ENCODE results near the gene RSPO3. TPM values are rescaled to one million over a fixed set of nuclear protein-coding genes. Genes with fewer than 3 reads are reported as not detected.
A peak's percentile ranks its signal among the peaks of the same experiment; 100 is the strongest.

Gene RSPO3
- polyA plus RNA-seq (2012; ENCODE audit: missing spikeins), result not detected

GRCh38 chr6:127118298-127119101 lies at the start of gene RSPO3:
TSS of gene RSPO3 (plus strand) at chr6:127118671. CDS start at chr6:127119193, 522 bp downstream.
- FAIRE-seq (no peak), DNase-seq (ENCODE audit: insufficient read length) (peak; percentile 13)
- TF ChIP-seq POLR2AphosphoS5 (IDR thresholded peaks at IDR 0.05; ENCODE audit: low read depth, low read length), result no peak
- no peak for TF ChIP-seq POLR2A (IDR thresholded peaks at IDR 0.05; ENCODE audit: low read depth, low read length)
- TF ChIP-seq TAF1 (IDR thresholded peaks at IDR 0.05; ENCODE audit: borderline replicate concordance, low read depth, low read length), result no peak

GRCh38 chr6:127069659-127070279 lies 48.7 kb upstream of the RSPO3 start:
- DNase-seq (ENCODE audit: insufficient read length), result no peak
- TF ChIP-seq TAF1 (IDR thresholded peaks at IDR 0.05; ENCODE audit: borderline replicate concordance, low read depth, low read length) (no peak), POLR2AphosphoS5 (IDR thresholded peaks at IDR 0.05; ENCODE audit: low read depth, low read length) (no peak), POLR2A (IDR thresholded peaks at IDR 0.05; ENCODE audit: low read depth, low read length) (no peak)
- peak; percentile 14 for FAIRE-seq

GRCh38 chr6:127073222-127073621 lies 45.2 kb upstream of the RSPO3 start:
- DNase-seq (ENCODE audit: insufficient read length) (no peak), FAIRE-seq (no peak)
- no peak for TF ChIP-seq TAF1 (IDR thresholded peaks at IDR 0.05; ENCODE audit: borderline replicate concordance, low read depth, low read length)
- TF ChIP-seq POLR2AphosphoS5 (IDR thresholded peaks at IDR 0.05; ENCODE audit: low read depth, low read length), result no peak
- TF ChIP-seq POLR2A (IDR thresholded peaks at IDR 0.05; ENCODE audit: low read depth, low read length), result no peak

- DNase-seq (ENCODE audit: insufficient read length) (no peak), FAIRE-seq (no peak)
- no peak for TF ChIP-seq TAF1 (IDR thresholded peaks at IDR 0.05; ENCODE audit: borderline replicate concordance, low read depth, low read length)
- TF ChIP-seq POLR2AphosphoS5 (IDR thresholded peaks at IDR 0.05; ENCODE audit: low read depth, low read length), result no peak
- no peak for TF ChIP-seq POLR2A (IDR thresholded peaks at IDR 0.05; ENCODE audit: low read depth, low read length)
Observed at GRCh38 chr6:127076466-127076865, 42.0 kb upstream of the RSPO3 start.

- no peak for TF ChIP-seq POLR2AphosphoS5 (IDR thresholded peaks at IDR 0.05; ENCODE audit: low read depth, low read length)
- TF ChIP-seq TAF1 (IDR thresholded peaks at IDR 0.05; ENCODE audit: borderline replicate concordance, low read depth, low read length), result no peak
- TF ChIP-seq POLR2A (IDR thresholded peaks at IDR 0.05; ENCODE audit: low read depth, low read length), result no peak
- no peak for FAIRE-seq
- no peak for DNase-seq (ENCODE audit: insufficient read length)
Observed at GRCh38 chr6:127077886-127078285, 40.6 kb upstream of the RSPO3 start.

GRCh38 chr6:127078669-127079068 lies 39.8 kb upstream of the RSPO3 start:
- no peak for DNase-seq (ENCODE audit: insufficient read length)
- TF ChIP-seq POLR2A (IDR thresholded peaks at IDR 0.05; ENCODE audit: low read depth, low read length) (no peak), TAF1 (IDR thresholded peaks at IDR 0.05; ENCODE audit: borderline replicate concordance, low read depth, low read length) (no peak), POLR2AphosphoS5 (IDR thresholded peaks at IDR 0.05; ENCODE audit: low read depth, low read length) (no peak)
- FAIRE-seq, result no peak

GRCh38 chr6:127079681-127080080 lies 38.8 kb upstream of the RSPO3 start:
- DNase-seq (ENCODE audit: insufficient read length) (no peak), FAIRE-seq (no peak)
- TF ChIP-seq TAF1 (IDR thresholded peaks at IDR 0.05; ENCODE audit: borderline replicate concordance, low read depth, low read length), result no peak
- TF ChIP-seq POLR2A (IDR thresholded peaks at IDR 0.05; ENCODE audit: low read depth, low read length), result no peak
- TF ChIP-seq POLR2AphosphoS5 (IDR thresholded peaks at IDR 0.05; ENCODE audit: low read depth, low read length), result no peak

- FAIRE-seq (no peak), DNase-seq (ENCODE audit: insufficient read length) (no peak)
Observed at GRCh38 chr6:127080081-127080480, 38.4 kb upstream of the RSPO3 start.

GRCh38 chr6:127083231-127083962 lies 35.1 kb upstream of the RSPO3 start:
- DNase-seq (ENCODE audit: insufficient read length) (no peak), FAIRE-seq (no peak)
- no peak for TF ChIP-seq POLR2A (IDR thresholded peaks at IDR 0.05; ENCODE audit: low read depth, low read length)
- no peak for TF ChIP-seq POLR2AphosphoS5 (IDR thresholded peaks at IDR 0.05; ENCODE audit: low read depth, low read length)
- no peak for TF ChIP-seq TAF1 (IDR thresholded peaks at IDR 0.05; ENCODE audit: borderline replicate concordance, low read depth, low read length)

More at GRCh38 chr6:127080081-127080480, 38.4 kb upstream of the RSPO3 start:
- TF ChIP-seq POLR2AphosphoS5 (IDR thresholded peaks at IDR 0.05; ENCODE audit: low read depth, low read length) (no peak), TAF1 (IDR thresholded peaks at IDR 0.05; ENCODE audit: borderline replicate concordance, low read depth, low read length) (no peak), POLR2A (IDR thresholded peaks at IDR 0.05; ENCODE audit: low read depth, low read length) (no peak)

GRCh38 chr6:127083963-127084310 lies 34.5 kb upstream of the RSPO3 start:
- TF ChIP-seq TAF1 (IDR thresholded peaks at IDR 0.05; ENCODE audit: borderline replicate concordance, low read depth, low read length), result no peak
- TF ChIP-seq POLR2AphosphoS5 (IDR thresholded peaks at IDR 0.05; ENCODE audit: low read depth, low read length), result no peak
- no peak for TF ChIP-seq POLR2A (IDR thresholded peaks at IDR 0.05; ENCODE audit: low read depth, low read length)
- DNase-seq (ENCODE audit: insufficient read length) (no peak), FAIRE-seq (no peak)

GRCh38 chr6:127085181-127085580 lies 33.3 kb upstream of the RSPO3 start:
- TF ChIP-seq POLR2AphosphoS5 (IDR thresholded peaks at IDR 0.05; ENCODE audit: low read depth, low read length), result no peak
- TF ChIP-seq POLR2A (IDR thresholded peaks at IDR 0.05; ENCODE audit: low read depth, low read length), result no peak
- no peak for TF ChIP-seq TAF1 (IDR thresholded peaks at IDR 0.05; ENCODE audit: borderline replicate concordance, low read depth, low read length)
- DNase-seq (ENCODE audit: insufficient read length) (no peak), FAIRE-seq (no peak)
